Tibial artery (tissue), 4 donors: ENCODE results near the gene METAP2.
A peak's percentile ranks its signal among the peaks of the same experiment; 100 is the strongest.

Experiments
- DNase-seq, 2 donors: peaks; one replicate each; pipeline ENCODE4 v3.0.0-alpha.2; 2019
- H3K27ac ChIP-seq, 2 donors: fragments of 200-600 bp; sonication (generic) in 1 of 2; 1 replicate in 1 of 2; 2 replicates in 1 of 2; pipeline ENCODE4 v1.5.1; 2018 to 2019; ENCODE audit warnings: mild to moderate bottlenecking in 1 of 2
- H3K27me3 ChIP-seq, 2 donors: fragments of 200-600 bp; sonication (generic) in 1 of 2; one replicate each; pipeline versions ENCODE4 v1.5.1 to v1.6.0; 2016 to 2019
- H3K36me3 ChIP-seq, 3 donors: fragments of 200-600 bp; sonication (generic) in 2 of 3; one replicate each; pipeline ENCODE4 v1.5.1; 2016 to 2019; ENCODE audit warnings: mild to moderate bottlenecking in 2 of 3
- H3K4me1 ChIP-seq, 4 donors: fragments of 200-600 bp; sonication (generic) in 2 of 4; 1 replicate in 3 of 4; 2 replicates in 1 of 4; pipeline ENCODE4 v1.5.1; 2016 to 2019
- H3K4me3 ChIP-seq, 2 donors: fragments of 200-600 bp; sonication (generic) in 1 of 2; 1 replicate in 1 of 2; 2 replicates in 1 of 2; pipeline ENCODE4 v1.5.1; 2018 to 2019; ENCODE audit warnings: mild to moderate bottlenecking in 2 of 2
- H3K9me3 ChIP-seq, 3 donors: fragments of 200-600 bp; sonication (generic) in 1 of 3; one replicate each; pipeline ENCODE4 v1.5.1; 2016 to 2019
- CTCF ChIP-seq, 2 experiments: fragments of 200-600 bp in 1 of 2; fragments of 450-650 bp in 1 of 2; IDR thresholded peaks; one replicate each; pipeline ENCODE4 v1.5.1; 2017 to 2019; ENCODE audit warnings: antibody characterized with exemption in 2 of 2, mild to moderate bottlenecking in 1 of 2, moderate library complexity in 1 of 2
- intact Hi-C: fragments of 100-400 bp; cut with DNase I; formaldehyde crosslinking; loops from one replicate; pipeline ENCODE4 v1.15.0; 2023; ENCODE audit warnings: low total_unique reads

METAP2 gene

GRCh38 chr12:95465275-95465674 lies 8.7 kb upstream of the METAP2 start:
- H3K36me3 ChIP-seq, result no peaks in the 10 kb centered on the region
- no peaks in the 10 kb centered on the region for H3K9me3 ChIP-seq
- TF ChIP-seq CTCF (IDR thresholded peaks at IDR 0.05), result no peak
- intact Hi-C loops, result no loop called here
- H3K4me3 ChIP-seq, result no peak overlapping the region
- H3K27me3 ChIP-seq, result no peaks in the 10 kb centered on the region
- no peak overlapping the region for H3K27ac ChIP-seq
- no peak for DNase-seq
- H3K4me1 ChIP-seq, result no peaks in the 10 kb centered on the region

- no peaks in the 10 kb centered on the region for H3K9me3 ChIP-seq
- intact Hi-C loops, result loop anchor here (5.0 to 10.0 kb wide), 4 partner anchors 85 to 395 kb away; partner anchors contain the start of gene NR2C1
- H3K27me3 ChIP-seq, result no peaks in the 10 kb centered on the region
- no peak for DNase-seq
- no peak overlapping the region for H3K4me3 ChIP-seq
- H3K4me1 ChIP-seq, result peaks cover 0 to 12% (median 8%) of the 10 kb centered on the region in 4 donors
- no peak for TF ChIP-seq CTCF (IDR thresholded peaks at IDR 0.05)
- no peaks in the 10 kb centered on the region for H3K36me3 ChIP-seq
- no peak overlapping the region for H3K27ac ChIP-seq
Observed at GRCh38 chr12:95470300-95470699, 3.7 kb upstream of the METAP2 start.

GRCh38 chr12:95473231-95473883 lies 595 bp upstream of the METAP2 start:
- Histone ChIP-seq H3K4me3 (peak overlapping the region; percentile 90 to 99), H3K4me1 (peaks cover 0 to 37% (median 22%) of the 10 kb centered on the region in 4 donors), H3K9me3 (no peaks in the 10 kb centered on the region), H3K36me3 (peaks cover 9 to 17% (median 12%) of the 10 kb centered on the region in 3 donors), H3K27ac (peak overlapping the region; percentile 97 to 98), H3K27me3 (no peaks in the 10 kb centered on the region)
- TF ChIP-seq CTCF (IDR thresholded peaks at IDR 0.05), result no peak
- DNase-seq, result peak; percentile 51 to 66
- intact Hi-C loops, result loop anchor here (5.0 to 10.0 kb wide), 4 partner anchors 89 to 399 kb away; partner anchors contain the start of gene NR2C1

GRCh38 chr12:95474660-95474958 lies 657 bp downstream of the METAP2 start:
- intact Hi-C loops, result loop anchor here (5.0 to 10.0 kb wide), 4 partner anchors 90 to 400 kb away; partner anchors contain the start of gene NR2C1
- peak overlapping the region; percentile 90 to 99 for H3K4me3 ChIP-seq
- peak overlapping the region; percentile 97 to 98 for H3K27ac ChIP-seq
- TF ChIP-seq CTCF (IDR thresholded peaks at IDR 0.05), result no peak
- H3K9me3 ChIP-seq, result no peaks in the 10 kb centered on the region
- no peaks in the 10 kb centered on the region for H3K27me3 ChIP-seq
- no peak for DNase-seq
- peaks cover 9 to 30% (median 12%) of the 10 kb centered on the region in 3 donors for H3K36me3 ChIP-seq
- peaks cover 0 to 50% (median 27%) of the 10 kb centered on the region in 4 donors for H3K4me1 ChIP-seq

GRCh38 chr12:95480230-95480629 lies 6.3 kb downstream of the METAP2 start:
- intact Hi-C loops, result no loop called here
- Histone ChIP-seq H3K4me1 (peaks cover 0 to 56% (median 25%) of the 10 kb centered on the region in 4 donors), H3K27ac (peak overlapping the region in 1 of 2 donors; percentile 24), H3K9me3 (no peaks in the 10 kb centered on the region), H3K27me3 (no peaks in the 10 kb centered on the region), H3K36me3 (peaks cover 12 to 38% (median 17%) of the 10 kb centered on the region in 3 donors), H3K4me3 (no peak overlapping the region)
- TF ChIP-seq CTCF (IDR thresholded peaks at IDR 0.05), result no peak
- no peak for DNase-seq
